Measurements from ENCODE around the gene DSPP. TPM values are rescaled to one million over a fixed set of nuclear protein-coding genes. Genes with fewer than 3 reads are reported as not detected.

Gene DSPP
- total and polyA plus RNA-seq, 2 of the 4 experiments (the other 2 are of a cell fraction): not detected

DNA sequence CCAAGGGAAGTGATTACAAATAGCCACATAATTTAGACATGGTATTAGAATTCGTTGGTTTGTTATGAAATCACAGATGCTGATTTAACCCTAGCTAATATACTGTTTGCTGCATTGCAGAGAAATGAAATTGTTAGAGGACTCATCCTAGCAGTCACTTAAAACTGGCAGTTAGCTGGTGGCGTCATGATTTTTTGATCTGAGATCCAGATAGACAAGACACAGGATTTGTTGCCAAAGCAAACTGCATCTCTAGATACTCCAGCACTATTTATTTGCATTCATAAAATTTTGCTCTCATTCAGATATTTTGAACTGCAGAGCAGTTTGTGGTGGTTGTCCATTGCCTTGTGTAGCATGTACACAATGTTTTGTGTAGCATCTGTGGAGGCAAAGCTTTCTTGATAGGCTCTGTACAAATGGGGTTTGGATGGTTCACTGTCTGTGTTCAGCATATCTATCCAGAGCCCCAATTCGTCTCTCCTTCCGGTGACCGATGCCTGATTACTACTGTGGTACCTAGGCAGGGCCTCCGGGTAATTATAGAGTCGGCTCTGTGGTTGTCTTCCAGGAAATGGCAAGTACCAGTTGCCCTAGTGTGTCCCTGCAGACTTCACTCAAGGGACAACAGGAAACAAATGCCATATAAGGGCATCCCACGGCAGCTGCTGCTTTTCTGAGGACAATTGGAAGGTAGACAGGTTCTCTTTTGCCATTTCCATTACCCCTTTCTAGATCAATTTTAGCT is 49.1 kb upstream of the DSPP start:
- no peak overlapping the region for H3K56ac ChIP-seq (ENCODE audit: extremely low read depth, insufficient read depth, low read length)
- no peak overlapping the region for H2BK15ac ChIP-seq (ENCODE audit: low read depth, low read length)
- H2AK5ac ChIP-seq (ENCODE audit: low read depth, low read length): no peak overlapping the region
- H3K4me1 ChIP-seq (ENCODE audit: control insufficient read depth, insufficient read depth, low read length): no peaks in the 10 kb centered on the region
- no peak overlapping the region for H3K4me2 ChIP-seq (ENCODE audit: low read depth, low read length)
- H2BK5ac ChIP-seq (ENCODE audit: low read depth, low read length, poor library complexity, severe bottlenecking): no peak overlapping the region
- H4K91ac ChIP-seq (ENCODE audit: insufficient read depth, low read depth, low read length): no peak overlapping the region
- no peaks in the 10 kb centered on the region for H4K20me1 ChIP-seq (ENCODE audit: insufficient read depth, low read length)
- dilution Hi-C loops (cut with HindIII; ENCODE audit: low sequenced_read_pairs, unreplicated experiment): no loop called here
- in situ Hi-C loops (cut with MboI; ENCODE audit: low sequenced_read_pairs): no loop called here
- no peak for DNase-seq
- CTCF ChIA-PET: interaction anchor here (0.6 to 0.7 kb wide), 3 partner anchors 21 to 90 kb away, joined by 3 to 4 read pairs (median 3); no protein-coding TSS in a partner anchor
- H3K9me1 ChIP-seq (ENCODE audit: insufficient read depth, low read length): no peaks in the 10 kb centered on the region
- no peak overlapping the region for H2AK9ac ChIP-seq (replicated peaks; ENCODE audit: low read depth, low read length, poor library complexity)
- no peak overlapping the region for H3K14ac ChIP-seq (replicated peaks; ENCODE audit: low read depth, low read length)
- no peak overlapping the region for H2AFZ ChIP-seq (replicated peaks; ENCODE audit: low read length, poor library complexity)
- POLR2A ChIA-PET (ENCODE audit: unreplicated experiment): no interaction called here
- no peak overlapping the region for H3K27ac ChIP-seq (ENCODE audit: insufficient read depth, low read length)
- no peak overlapping the region for H3K9ac ChIP-seq (ENCODE audit: low read depth, low read length)
- no peak overlapping the region for H3K23ac ChIP-seq (ENCODE audit: low read depth, low read length)
- no peak overlapping the region for H3K4me3 ChIP-seq (ENCODE audit: insufficient read depth, low read depth, low read length)
- BruUV-seq (replicated peaks): no TSS peak
- ATAC-seq (ENCODE audit: low read depth): no peak
- H2BK20ac ChIP-seq (ENCODE audit: low read depth, low read length): no peak overlapping the region
- H3K9me3 ChIP-seq (ENCODE audit: control insufficient read depth, insufficient read depth, low read length): no peaks in the 10 kb centered on the region
- no peaks in the 10 kb centered on the region for H3K27me3 ChIP-seq (ENCODE audit: control insufficient read depth, insufficient read depth, low read length)
- no peak overlapping the region for H4K5ac ChIP-seq (ENCODE audit: low read depth, low read length)
- H3K4ac ChIP-seq (ENCODE audit: low read depth, low read length): no peak overlapping the region
- TF ChIP-seq MXI1 (IDR thresholded peaks at IDR 0.05; ENCODE audit: borderline replicate concordance, low read depth, low read length) (no peak), RAD21 (IDR thresholded peaks at IDR 0.05; ENCODE audit: low read length) (no peak), BHLHE40 (IDR thresholded peaks at IDR 0.05; ENCODE audit: low read depth, low read length) (no peak), CEBPB (IDR thresholded peaks at IDR 0.05; ENCODE audit: low read depth, low read length) (no peak)
- H3K79me1 ChIP-seq (ENCODE audit: low read depth in 1 of 2, low read length in 2 of 2): no peaks in the 10 kb centered on the region
- intact Hi-C loops (cut with micrococcal nuclease): no loop called here
- H3K18ac ChIP-seq (ENCODE audit: low read depth, low read length): no peak overlapping the region
- H4K8ac ChIP-seq (ENCODE audit: low read depth in 2 of 2, low read length in 2 of 2): no peak overlapping the region
- WGBS, 2 experiments (ENCODE audit: extremely low coverage in 2 of 2, insufficient read length in 1 of 2): no CpG with 5 or more reads among the region's 8 CpGs
- no peaks in the 10 kb centered on the region for H3K36me3 ChIP-seq (ENCODE audit: control insufficient read depth, insufficient read depth, low read length)
- no peak overlapping the region for H2BK120ac ChIP-seq (ENCODE audit: low read depth, low read length)
